HepG2 (cell line): ENCODE results near the gene TPX2. TPM values are rescaled to one million over a fixed set of nuclear protein-coding genes. Genes with fewer than 3 reads are reported as not detected.

Experiments
- ATAC-seq: fragments of 200-7000 bp; cut with Tn5 transposase; 3 replicates; pipeline ENCODE4 v1.9.1; 2020; ENCODE audit warnings: mild to moderate bottlenecking, moderate library complexity
- BruUV-seq: library from RNA; stranded (reverse); fragments of 400-500 nt; replicated peaks from 2 replicates; lab custom pipeline; 2021; lab: Mats Ljungman, UMichigan
- CTCF ChIA-PET: fragments of 300-600 bp; formaldehyde crosslinking; extraction: SDS; loops from one replicate; lab custom pipeline; 2021; ENCODE audit warnings: low total read pairs, inconsistent platforms, low intra/inter-chr PET ratio; lab: Yijun Ruan, JAX
- POLR2A ChIA-PET: fragments of 350-600 bp; sonication (Branson Sonifier 250); formaldehyde crosslinking; loops from one replicate; lab custom pipeline; 2020; ENCODE audit warnings: antibody characterized with exemption, inconsistent platforms; lab: Yijun Ruan, JAX
- DNase-seq: peaks from one replicate; pipeline ENCODE4 v3.0.0-alpha.2; 2015; ENCODE audit warnings: low spot score
- FAIRE-seq: peaks from 3 replicates; lab custom pipeline; 2011; peaks lifted over from hg19 to GRCh38; lab: Jason Lieb, UNC
- H2AFZ ChIP-seq: one replicate; pipeline ENCODE4 v1.6.1; 2011; ENCODE audit warnings: low read length, inconsistent platforms
- H3K27ac ChIP-seq: fragments of 300-600 bp; 3 replicates; pipeline ENCODE4 v1.8.0; 2011; ENCODE audit warnings: mixed run types, mild to moderate bottlenecking, mixed read lengths, low read length, inconsistent platforms; ENCODE audit not compliant: insufficient read depth; ENCODE audit errors: extremely low read length
- H3K27me3 ChIP-seq, 2 experiments: fragments of 200-600 bp in 1 of 2; 2 replicates in 1 of 2; 3 replicates in 1 of 2; pipeline versions ENCODE4 v1.6.0 to v1.8.0; 2011; ENCODE audit warnings: low read length in 2 of 2, mild to moderate bottlenecking in 2 of 2, moderate library complexity in 2 of 2, inconsistent platforms in 1 of 2; ENCODE audit not compliant: insufficient read depth in 2 of 2, control insufficient read depth in 1 of 2
- H3K36me3 ChIP-seq, 2 experiments: fragments of 200-600 bp in 1 of 2; replicated peaks in 1 of 2; 2 replicates in 1 of 2; 3 replicates in 1 of 2; pipeline versions ENCODE4 v1.5.1 to v1.8.0; 2011; ENCODE audit warnings: low read length in 2 of 2, inconsistent platforms in 1 of 2; ENCODE audit not compliant: insufficient read depth in 2 of 2, control insufficient read depth in 1 of 2
- H3K4me1 ChIP-seq: 2 replicates; pipeline ENCODE4 v1.5.1; 2012; ENCODE audit warnings: low read length, inconsistent platforms; ENCODE audit not compliant: insufficient read depth
- H3K4me2 ChIP-seq: 2 replicates; pipeline ENCODE4 v1.6.0; 2011; ENCODE audit warnings: low read depth, low read length, inconsistent platforms
- H3K4me3 ChIP-seq, 3 experiments: fragments of 200-600 bp in 1 of 3; sonication (generic), shearing (Covaris generic) in 1 of 3; replicated peaks in 1 of 3; 2 replicates each; pipeline ENCODE4 v1.5.1; 2011 to 2016; ENCODE audit warnings: low read length in 3 of 3, inconsistent platforms in 2 of 3, low read depth in 2 of 3, mild to moderate bottlenecking in 2 of 3, control low read depth in 1 of 3, mixed read lengths in 1 of 3; ENCODE audit not compliant: insufficient read depth in 1 of 3
- H3K79me2 ChIP-seq: one replicate; pipeline ENCODE4 v1.6.1; 2011; ENCODE audit warnings: low read length, inconsistent platforms; ENCODE audit not compliant: insufficient read depth
- H3K9ac ChIP-seq: 2 replicates; pipeline ENCODE4 v1.6.0; 2011; ENCODE audit warnings: mild to moderate bottlenecking, low read depth, low read length, inconsistent platforms; ENCODE audit not compliant: insufficient read depth
- H3K9me3 ChIP-seq: 2 replicates; pipeline ENCODE4 v1.5.1; 2012; ENCODE audit warnings: mild to moderate bottlenecking, low read length
- H4K20me1 ChIP-seq: 2 replicates; pipeline ENCODE4 v1.6.0; 2011; ENCODE audit warnings: inconsistent platforms, mild to moderate bottlenecking, low read length, moderate library complexity; ENCODE audit not compliant: insufficient read depth
- ADNP ChIP-seq: sonication (generic); formaldehyde crosslinking; IDR thresholded peaks from 2 replicates; pipeline ENCODE4 v1.4.0; 2020; ENCODE audit warnings: missing genetic modification reagents
- GATA4 ChIP-seq: sonication (generic); IDR thresholded peaks from 2 replicates; pipeline ENCODE4 v1.6.1; 2016; ENCODE audit warnings: antibody characterized with exemption, low read depth, borderline replicate concordance
- JUN ChIP-seq: sonication (generic); formaldehyde crosslinking; IDR thresholded peaks from 2 replicates; pipeline ENCODE4 v1.4.0; 2020; ENCODE audit warnings: mild to moderate bottlenecking, missing genetic modification reagents
- KDM2A ChIP-seq: sonication (generic); formaldehyde crosslinking; IDR thresholded peaks from 2 replicates; pipeline ENCODE4 v1.4.0; 2020; ENCODE audit warnings: low read depth, missing genetic modification reagents, borderline replicate concordance
- KMT2A ChIP-seq: sonication (generic); formaldehyde crosslinking; IDR thresholded peaks from 2 replicates; pipeline ENCODE4 v1.4.0; 2020; ENCODE audit warnings: missing genetic modification reagents
- NR2F6 ChIP-seq, 2 experiments: IDR thresholded peaks; 2 replicates each; pipeline ENCODE4 v1.6.1; 2016; ENCODE audit warnings: antibody characterized with exemption in 1 of 2, mild to moderate bottlenecking in 1 of 2
- POLR2G ChIP-seq: fragments of 200-400 bp; formaldehyde crosslinking; IDR thresholded peaks from 2 replicates; pipeline ENCODE4 v1.6.1; 2018; ENCODE audit warnings: mild to moderate bottlenecking, low read depth, low read length, moderate library complexity
- RBFOX2 ChIP-seq: fragments of 200-400 bp; formaldehyde crosslinking; IDR thresholded peaks from 2 replicates; pipeline ENCODE4 v1.6.1; 2017; ENCODE audit warnings: low read depth, mild to moderate bottlenecking, low read length
- RBM22 ChIP-seq: fragments of 200-400 bp; formaldehyde crosslinking; optimal IDR thresholded peaks from 2 replicates; pipeline ENCODE3; 2017; ENCODE audit warnings: mild to moderate bottlenecking, low read length, moderate library complexity
- SALL2 ChIP-seq: sonication (generic); formaldehyde crosslinking; IDR thresholded peaks from 2 replicates; pipeline ENCODE4 v1.8.1; 2023; ENCODE audit warnings: mild to moderate bottlenecking, missing genetic modification reagents, inconsistent platforms
- ZMYM3 ChIP-seq: sonication (generic); formaldehyde crosslinking; IDR thresholded peaks from 2 replicates; pipeline ENCODE4 v1.5.1; 2020; ENCODE audit warnings: mild to moderate bottlenecking, missing genetic modification reagents
- ZNF432 ChIP-seq: sonication (generic); formaldehyde crosslinking; IDR thresholded peaks from 2 replicates; pipeline ENCODE4 v1.5.0; 2020; ENCODE audit warnings: missing genetic modification reagents, mild to moderate bottlenecking, borderline replicate concordance
- ZNF460 ChIP-seq: sonication (generic); formaldehyde crosslinking; IDR thresholded peaks from 2 replicates; pipeline ENCODE4 v1.5.1; 2020; ENCODE audit warnings: missing genetic modification reagents, mild to moderate bottlenecking, borderline replicate concordance
- ZNF720 ChIP-seq: sonication (generic); formaldehyde crosslinking; IDR thresholded peaks from 2 replicates; pipeline ENCODE4 v1.4.0; 2020; ENCODE audit warnings: missing genetic modification reagents
- ZNF792 ChIP-seq: IDR thresholded peaks from 2 replicates; pipeline ENCODE4 v1.6.1; 2016
- WGBS: methylation state at CpG from one replicate; pipeline ENCODE4 v1.1.6; 2017; ENCODE audit warnings: low lambda C conversion rate; 5-methylcytosine and 5-hydroxymethylcytosine counted together
- in situ Hi-C: cut with HindIII; loops from 2 replicates; pipeline ENCODE4 v1.10.0; 2017; ENCODE audit warnings: low pct_unique_long_range_greater_than_20kb; ENCODE audit not compliant: extremely low pct_ligation_motif_present
- intact Hi-C: fragments of 100-400 bp; cut with micrococcal nuclease; formaldehyde crosslinking; loops from one replicate; pipeline ENCODE4 v1.10.0; 2022; ENCODE audit not compliant: unreplicated experiment
- polyA plus RNA-seq, 8 experiments: library from polyadenylated mRNA; depleted of rRNA in 3 of 8; stranded (reverse) in 7 of 8; unstranded in 1 of 8; fragments of >200 nt; fragmentation: Illumina TruSeq in 4 of 8; extraction: Trizol in 4 of 8; gene quantifications; 2 replicates each; pipeline versions ENCODE4 v1.2.1 to v1.2.3, GENCODE V29; 2011 to 2016; ENCODE audit warnings: low read depth in 4 of 8, missing spikeins in 1 of 8, mixed read lengths in 1 of 8; ENCODE audit not compliant: insufficient read depth in 1 of 8
- total RNA-seq, 5 experiments: library from RNA; depleted of rRNA; stranded (reverse); fragments of >200 nt; fragmentation: Illumina TruSeq; extraction: Trizol; gene quantifications; 2 replicates each; pipeline ENCODE4 v1.2.3, GENCODE V29; 2016; ENCODE audit warnings: low read depth in 1 of 5
- TF ChIP-seq, protein P1 (sequence below): sonication (generic); formaldehyde crosslinking; IDR thresholded peaks from 2 replicates; pipeline ENCODE4 v1.4.0; 2020; ENCODE audit warnings: missing genetic modification reagents, borderline replicate concordance
- TF ChIP-seq, protein P2 (sequence below): sonication (generic); formaldehyde crosslinking; conservative IDR thresholded peaks from 2 replicates; pipeline ENCODE4 v1.4.0; 2020; ENCODE audit warnings: missing genetic modification reagents
- TF ChIP-seq, protein P3 (sequence below): IDR thresholded peaks from 2 replicates; pipeline ENCODE4 v1.6.1; 2012; ENCODE audit warnings: low read depth, low read length, improper control_type of control experiment

TPX2 gene
- total and polyA plus RNA-seq, 2 of the 13 experiments (the other 11 are each of a cell fraction or from before 2014, with no cell fraction given) = 34.3 to 124 TPM

DNA sequence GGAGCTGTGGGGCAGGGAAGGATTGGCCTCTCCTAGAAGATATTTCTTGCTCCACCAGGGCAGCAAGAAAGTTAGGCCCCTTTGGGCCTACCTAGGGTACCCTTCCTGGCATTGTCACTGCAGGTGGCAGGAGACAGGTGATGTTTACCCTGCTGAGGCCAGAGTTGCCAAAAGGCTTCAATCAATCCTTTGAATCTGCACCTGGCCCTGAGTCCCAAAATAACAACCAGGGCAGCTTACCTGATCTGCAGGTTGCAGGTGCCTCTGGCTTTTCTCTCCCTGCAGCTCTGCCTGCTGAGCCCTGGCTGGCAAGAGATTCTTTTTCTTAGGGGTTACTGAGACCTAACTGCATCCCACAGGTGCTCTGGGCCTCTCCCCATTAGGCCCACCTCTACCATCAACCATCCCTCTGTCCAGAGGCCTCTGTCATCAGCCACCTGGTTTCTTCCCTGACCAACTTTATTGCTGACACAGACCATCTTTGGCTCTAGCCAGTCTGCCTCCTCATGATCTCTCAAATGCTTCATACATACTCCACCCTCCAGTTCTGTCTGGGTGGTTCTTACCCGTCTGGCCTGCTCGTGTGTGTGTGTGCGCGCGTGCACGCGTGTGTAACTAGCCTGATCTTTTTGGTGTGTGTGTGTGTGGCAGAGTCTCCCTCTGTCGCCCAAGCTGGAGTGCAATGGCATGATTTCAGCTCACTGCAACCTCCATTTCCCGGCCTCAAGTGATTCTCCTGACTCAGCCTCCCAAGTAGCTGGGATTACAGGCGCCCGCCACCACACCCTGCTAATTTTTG, 30.2 kb upstream of the TPX2 start:
- Histone ChIP-seq H3K36me3 (peaks cover 42 to 80% of the 10 kb centered on the region in 2 experiments), H3K9ac (no peak overlapping the region), H2AFZ (no peak overlapping the region), H3K4me1 (peaks cover 99% of the 10 kb centered on the region), H3K79me2 (peaks cover 90% of the 10 kb centered on the region), H4K20me1 (peaks cover 15% of the 10 kb centered on the region), H3K4me3 (no peak overlapping the region), H3K9me3 (no peaks in the 10 kb centered on the region), H3K27ac (peak overlapping the region; percentile 46), H3K27me3 (no peaks in the 10 kb centered on the region), H3K4me2 (0 out of 2 replicates have a peak overlapping the region, but pooled peaks have one; percentile 2)
- ChIA-PET CTCF (no interaction called here), POLR2A (interaction anchor here (1.2 to 33.2 kb wide), 6 partner anchors 6 to 105 kb away, joined by 3 to 2822 read pairs (median 1312); partner anchors contain the start of gene BCL2L1)
- no peak for ATAC-seq
- FAIRE-seq = no peak
- no TSS peak for BruUV-seq
- WGBS = 94% methylated on average over 11 of the region's 11 CpGs
- in situ Hi-C loops (no loop called here), intact Hi-C loops (loop anchor here (1.0 kb wide), 1 partner anchor 8 kb away; no protein-coding TSS in a partner anchor)
- no peak for DNase-seq
- peak; percentile 18; the same call in 1 of the 2 replicates for TF ChIP-seq ZMYM3
- 0 out of 2 replicates have a peak, but pooled peaks have one; percentile 35 for TF ChIP-seq KMT2A (CRISPR knock-in tag)
- TF ChIP-seq, protein P1, sequence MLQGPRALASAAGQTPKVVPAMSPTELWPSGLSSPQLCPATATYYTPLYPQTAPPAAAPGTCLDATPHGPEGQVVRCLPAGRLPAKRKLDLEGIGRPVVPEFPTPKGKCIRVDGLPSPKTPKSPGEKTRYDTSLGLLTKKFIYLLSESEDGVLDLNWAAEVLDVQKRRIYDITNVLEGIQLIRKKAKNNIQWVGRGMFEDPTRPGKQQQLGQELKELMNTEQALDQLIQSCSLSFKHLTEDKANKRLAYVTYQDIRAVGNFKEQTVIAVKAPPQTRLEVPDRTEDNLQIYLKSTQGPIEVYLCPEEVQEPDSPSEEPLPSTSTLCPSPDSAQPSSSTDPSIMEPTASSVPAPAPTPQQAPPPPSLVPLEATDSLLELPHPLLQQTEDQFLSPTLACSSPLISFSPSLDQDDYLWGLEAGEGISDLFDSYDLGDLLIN (CRISPR knock-in tag) = no peak
- peak; percentile 41; the same call in 1 of the 2 replicates for TF ChIP-seq KDM2A (CRISPR knock-in tag)
- no peak for TF ChIP-seq ZNF432
- TF ChIP-seq RBM22 = peak; percentile 94
- TF ChIP-seq, protein P2, sequence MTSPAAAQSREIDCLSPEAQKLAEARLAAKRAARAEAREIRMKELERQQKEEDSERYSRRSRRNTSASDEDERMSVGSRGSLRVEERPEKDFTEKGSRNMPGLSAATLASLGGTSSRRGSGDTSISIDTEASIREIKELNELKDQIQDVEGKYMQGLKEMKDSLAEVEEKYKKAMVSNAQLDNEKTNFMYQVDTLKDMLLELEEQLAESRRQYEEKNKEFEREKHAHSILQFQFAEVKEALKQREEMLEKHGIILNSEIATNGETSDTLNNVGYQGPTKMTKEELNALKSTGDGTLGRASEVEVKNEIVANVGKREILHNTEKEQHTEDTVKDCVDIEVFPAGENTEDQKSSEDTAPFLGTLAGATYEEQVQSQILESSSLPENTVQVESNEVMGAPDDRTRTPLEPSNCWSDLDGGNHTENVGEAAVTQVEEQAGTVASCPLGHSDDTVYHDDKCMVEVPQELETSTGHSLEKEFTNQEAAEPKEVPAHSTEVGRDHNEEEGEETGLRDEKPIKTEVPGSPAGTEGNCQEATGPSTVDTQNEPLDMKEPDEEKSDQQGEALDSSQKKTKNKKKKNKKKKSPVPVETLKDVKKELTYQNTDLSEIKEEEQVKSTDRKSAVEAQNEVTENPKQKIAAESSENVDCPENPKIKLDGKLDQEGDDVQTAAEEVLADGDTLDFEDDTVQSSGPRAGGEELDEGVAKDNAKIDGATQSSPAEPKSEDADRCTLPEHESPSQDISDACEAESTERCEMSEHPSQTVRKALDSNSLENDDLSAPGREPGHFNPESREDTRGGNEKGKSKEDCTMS (CRISPR knock-in tag) = no peak
- TF ChIP-seq RBFOX2 = 0 out of 2 replicates have a peak, but pooled peaks have one; percentile 24
- TF ChIP-seq JUN (CRISPR knock-in tag) = no peak
- TF ChIP-seq GATA4 = no peak
- TF ChIP-seq NR2F6 (IDR thresholded peaks at IDR 0.05) = no peak
- no peak for TF ChIP-seq NR2F6 (CRISPR knock-in tag; IDR thresholded peaks at IDR 0.05)
- 0 out of 2 replicates have a peak, but pooled peaks have one; percentile 30 for TF ChIP-seq ZNF460 (CRISPR knock-in tag)
- 0 out of 2 replicates have a peak, but pooled peaks have one; percentile 36 for TF ChIP-seq ADNP
- peak; percentile 22; the same call in 1 of the 2 replicates for TF ChIP-seq POLR2G
- no peak for TF ChIP-seq ZNF720 (CRISPR knock-in tag)
- TF ChIP-seq, protein P3, sequence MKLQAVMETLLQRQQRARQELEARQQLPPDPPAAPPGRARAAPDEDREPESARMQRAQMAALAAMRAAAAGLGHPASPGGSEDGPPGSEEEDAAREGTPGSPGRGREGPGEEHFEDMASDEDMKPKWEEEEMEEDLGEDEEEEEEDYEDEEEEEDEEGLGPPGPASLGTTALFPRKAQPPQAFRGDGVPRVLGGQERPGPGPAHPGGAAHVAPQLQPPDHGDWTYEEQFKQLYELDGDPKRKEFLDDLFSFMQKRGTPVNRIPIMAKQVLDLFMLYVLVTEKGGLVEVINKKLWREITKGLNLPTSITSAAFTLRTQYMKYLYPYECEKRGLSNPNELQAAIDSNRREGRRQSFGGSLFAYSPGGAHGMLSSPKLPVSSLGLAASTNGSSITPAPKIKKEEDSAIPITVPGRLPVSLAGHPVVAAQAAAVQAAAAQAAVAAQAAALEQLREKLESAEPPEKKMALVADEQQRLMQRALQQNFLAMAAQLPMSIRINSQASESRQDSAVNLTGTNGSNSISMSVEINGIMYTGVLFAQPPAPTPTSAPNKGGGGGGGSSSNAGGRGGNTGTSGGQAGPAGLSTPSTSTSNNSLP = no peak
- 0 out of 2 replicates have a peak, but pooled peaks have one; percentile 2 for TF ChIP-seq ZNF792
- no peak for TF ChIP-seq SALL2 (CRISPR knock-in tag)
